Hepatocyte (in vitro differentiated cells): Measurements from ENCODE around the gene SLC43A2. TPM values are rescaled to one million over a fixed set of nuclear protein-coding genes. Genes with fewer than 3 reads are reported as not detected.

Experiments
- DNase-seq: peaks from one replicate; pipeline ENCODE4 v3.0.0-alpha.2; 2016; ENCODE audit warnings: low spot score
- H2AFZ ChIP-seq: fragments of 200-600 bp; sonication (generic); 2 replicates; pipeline ENCODE4 v1.6.0; 2016; ENCODE audit warnings: antibody characterized with exemption, mild to moderate bottlenecking
- H3K27ac ChIP-seq: fragments of 200-600 bp; sonication (generic); 2 replicates; pipeline ENCODE4 v1.5.1; 2016; ENCODE audit warnings: mild to moderate bottlenecking
- H3K27me3 ChIP-seq: fragments of 200-600 bp; sonication (generic); 2 replicates; pipeline ENCODE4 v1.6.1; 2016
- H3K36me3 ChIP-seq: fragments of 200-600 bp; sonication (generic); replicated peaks from 2 replicates; pipeline ENCODE4 v1.5.1; 2016; ENCODE audit warnings: low read depth; ENCODE audit not compliant: insufficient read depth
- H3K4me1 ChIP-seq: fragments of 200-600 bp; sonication (generic); 2 replicates; pipeline ENCODE4 v1.5.1; 2016; ENCODE audit warnings: mild to moderate bottlenecking, moderate library complexity; ENCODE audit not compliant: insufficient read depth
- H3K4me2 ChIP-seq: fragments of 200-600 bp; sonication (generic); 2 replicates; pipeline ENCODE4 v1.6.0; 2016
- H3K4me3 ChIP-seq: fragments of 200-600 bp; sonication (generic); 2 replicates; pipeline ENCODE4 v1.5.1; 2016; ENCODE audit warnings: mild to moderate bottlenecking
- H3K79me2 ChIP-seq: fragments of 200-600 bp; sonication (generic); 2 replicates; pipeline ENCODE4 v1.6.0; 2017; ENCODE audit warnings: mild to moderate bottlenecking
- H3K9me2 ChIP-seq: fragments of 200-600 bp; sonication (generic); replicated peaks from 2 replicates; pipeline ENCODE4 v1.6.0; 2017; ENCODE audit warnings: mild to moderate bottlenecking; ENCODE audit not compliant: insufficient read depth
- H3K9me3 ChIP-seq: fragments of 200-600 bp; sonication (generic); 2 replicates; pipeline ENCODE4 v1.5.1; 2016; ENCODE audit warnings: low read depth, mild to moderate bottlenecking
- H4K20me1 ChIP-seq: fragments of 200-600 bp; sonication (generic); 2 replicates; pipeline ENCODE4 v1.6.0; 2016; ENCODE audit warnings: mild to moderate bottlenecking; ENCODE audit not compliant: insufficient read depth, poor library complexity, severe bottlenecking
- CTCF ChIP-seq: fragments of 200-600 bp; sonication (generic); IDR thresholded peaks from 2 replicates; pipeline ENCODE4 v1.5.1; 2016; ENCODE audit warnings: antibody characterized with exemption, mild to moderate bottlenecking; ENCODE audit not compliant: poor library complexity
- EZH2 ChIP-seq: fragments of 200-600 bp; sonication (generic); IDR thresholded peaks from 2 replicates; pipeline ENCODE4 v1.6.1; 2016; ENCODE audit warnings: antibody characterized with exemption, mild to moderate bottlenecking, borderline replicate concordance
- EZH2phosphoT487 ChIP-seq: fragments of 200-600 bp; sonication (generic); IDR thresholded peaks from one replicate; pipeline ENCODE4 v1.6.1; 2018; ENCODE audit warnings: antibody characterized with exemption, mild to moderate bottlenecking, low read depth, moderate library complexity; ENCODE audit not compliant: unreplicated experiment, severe bottlenecking
- WGBS: methylation state at CpG from one replicate; pipeline ENCODE4 v1.1.6; 2016; ENCODE audit warnings: low lambda C conversion rate; ENCODE audit errors: missing lambda C conversion rate; 5-methylcytosine and 5-hydroxymethylcytosine counted together
- polyA plus RNA-seq: library from polyadenylated mRNA; unstranded; fragments of >200 nt; fragmentation: Nextera tagmentation; extraction: Ambion mirVana; gene quantifications from 2 replicates; pipeline ENCODE4 v1.2.1, GENCODE V29; 2016
- total RNA-seq: library from RNA; depleted of rRNA; stranded (reverse); fragments of >200 nt; gene quantifications from 2 replicates; pipeline ENCODE4 v1.2.3, GENCODE V29; 2014

SLC43A2 gene
- total and polyA plus RNA-seq, 2 experiments from 2014 or later, result 6.0 to 10.2 TPM

DNA sequence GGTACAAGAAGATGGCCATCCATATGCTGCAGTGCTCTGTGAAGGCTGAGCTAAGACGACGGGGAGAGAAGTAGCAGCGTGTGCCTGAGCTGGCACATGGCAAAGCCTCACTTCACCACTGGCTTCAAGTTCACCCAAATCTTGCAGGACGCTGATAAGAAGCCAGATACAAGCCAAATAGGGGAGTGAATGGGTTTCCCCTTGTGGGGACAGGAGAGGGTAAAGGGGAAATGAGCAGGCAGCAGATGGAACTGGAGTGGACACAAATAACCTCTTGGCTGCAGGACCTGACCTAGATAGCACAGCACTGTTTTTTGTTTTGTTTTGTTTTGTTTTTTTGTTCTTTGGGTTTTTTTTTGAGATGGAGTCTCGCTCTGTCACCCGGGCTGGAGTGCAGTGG is 45.1 kb downstream of the SLC43A2 start:
- WGBS, result 93% methylated on average over 6 of the region's 6 CpGs
- no peak for DNase-seq
- Histone ChIP-seq H3K36me3 (no peaks in the 10 kb centered on the region), H3K79me2 (no peaks in the 10 kb centered on the region), H3K27me3 (no peaks in the 10 kb centered on the region), H3K4me2 (no peak overlapping the region), H3K4me1 (peaks cover 7% of the 10 kb centered on the region), H3K4me3 (no peak overlapping the region), H2AFZ (no peak overlapping the region), H3K27ac (no peak overlapping the region), H4K20me1 (no peaks in the 10 kb centered on the region), H3K9me3 (no peaks in the 10 kb centered on the region), H3K9me2 (no peaks in the 10 kb centered on the region)
- TF ChIP-seq EZH2, result no peak
- no peak for TF ChIP-seq EZH2phosphoT487
- TF ChIP-seq CTCF, result no peak

- Histone ChIP-seq H3K9me2 (no peaks in the 10 kb centered on the region), H2AFZ (no peak overlapping the region), H3K4me3 (no peak overlapping the region), H3K79me2 (no peaks in the 10 kb centered on the region), H3K4me2 (no peak overlapping the region), H3K27ac (no peak overlapping the region), H3K36me3 (no peaks in the 10 kb centered on the region), H3K4me1 (peaks cover 7% of the 10 kb centered on the region), H3K9me3 (no peaks in the 10 kb centered on the region), H3K27me3 (no peaks in the 10 kb centered on the region), H4K20me1 (no peaks in the 10 kb centered on the region)
- TF ChIP-seq CTCF (no peak), EZH2phosphoT487 (no peak), EZH2 (no peak)
- no peak for DNase-seq
- 96% methylated on average over 10 of the region's 10 CpGs for WGBS
These were observed 46.3 kb downstream of the SLC43A2 start for GRCh38 chr17:1582374-1582773.

GRCh38 chr17:1580979-1581676 is 47.5 kb downstream of the SLC43A2 start:
- TF ChIP-seq EZH2 (no peak), EZH2phosphoT487 (no peak), CTCF (no peak)
- Histone ChIP-seq H3K4me2 (no peak overlapping the region), H3K36me3 (no peaks in the 10 kb centered on the region), H3K4me3 (no peak overlapping the region), H3K9me2 (no peaks in the 10 kb centered on the region), H3K9me3 (no peaks in the 10 kb centered on the region), H3K27ac (no peak overlapping the region), H2AFZ (no peak overlapping the region), H3K79me2 (no peaks in the 10 kb centered on the region), H4K20me1 (no peaks in the 10 kb centered on the region), H3K4me1 (peaks cover 7% of the 10 kb centered on the region), H3K27me3 (no peaks in the 10 kb centered on the region)
- DNase-seq, result no peak
- 89% methylated on average over 19 of the region's 19 CpGs for WGBS
